ENCODE results near the gene MED12L.

DNA sequence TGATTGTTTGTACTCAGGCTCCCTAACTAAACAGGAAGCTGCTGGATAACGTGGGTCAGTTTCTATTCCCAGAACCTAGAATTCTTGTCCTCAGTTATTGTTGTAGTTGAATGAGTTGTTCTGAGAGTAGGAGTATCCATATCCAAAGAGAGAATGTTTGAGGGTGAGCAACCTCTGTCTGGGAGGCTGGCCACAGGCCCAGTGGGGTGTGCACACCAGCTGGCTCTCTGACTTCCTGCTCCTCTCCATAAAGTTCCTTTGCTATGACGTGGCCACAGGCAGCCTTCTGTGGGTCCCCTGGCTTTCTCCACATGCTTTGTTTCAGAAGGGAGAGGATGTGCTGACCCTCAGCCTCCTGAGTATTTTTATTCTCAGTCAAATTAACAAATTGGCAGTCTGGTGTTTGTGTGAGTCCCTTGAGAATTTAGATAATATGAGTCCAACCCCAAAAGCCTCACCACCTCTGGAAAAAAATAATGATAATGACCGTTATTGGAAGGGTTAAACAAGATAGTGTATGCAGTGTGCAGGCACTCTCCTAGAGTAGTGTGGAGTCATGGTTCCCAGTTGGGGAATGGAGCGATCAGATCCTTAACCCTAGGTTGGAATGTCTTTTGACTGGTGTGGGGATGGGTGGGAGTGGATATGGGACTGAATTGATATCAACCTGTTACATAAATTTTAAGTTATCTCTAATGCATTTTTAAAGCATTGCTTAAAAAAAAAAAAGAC is 47.6 kb upstream of the MED12L start:
- TF ChIP-seq ZFP41 (tag by site-specific recombination; IDR thresholded peaks at IDR 0.05; ENCODE audit: borderline replicate concordance) (no peak), ZBTB8A (tag by site-specific recombination; IDR thresholded peaks at IDR 0.05) (no peak), ZNF585B (tag by site-specific recombination; IDR thresholded peaks at IDR 0.05) (no peak), ZNF404 (tag by site-specific recombination; IDR thresholded peaks at IDR 0.05) (no peak), ZNF473 (tag by site-specific recombination; IDR thresholded peaks at IDR 0.05) (no peak)
- TF ChIP-seq, protein P1, sequence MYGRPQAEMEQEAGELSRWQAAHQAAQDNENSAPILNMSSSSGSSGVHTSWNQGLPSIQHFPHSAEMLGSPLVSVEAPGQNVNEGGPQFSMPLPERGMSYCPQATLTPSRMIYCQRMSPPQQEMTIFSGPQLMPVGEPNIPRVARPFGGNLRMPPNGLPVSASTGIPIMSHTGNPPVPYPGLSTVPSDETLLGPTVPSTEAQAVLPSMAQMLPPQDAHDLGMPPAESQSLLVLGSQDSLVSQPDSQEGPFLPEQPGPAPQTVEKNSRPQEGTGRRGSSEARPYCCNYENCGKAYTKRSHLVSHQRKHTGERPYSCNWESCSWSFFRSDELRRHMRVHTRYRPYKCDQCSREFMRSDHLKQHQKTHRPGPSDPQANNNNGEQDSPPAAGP (tag by site-specific recombination; IDR thresholded peaks at IDR 0.05), result no peak
- TF ChIP-seq, protein P2, sequence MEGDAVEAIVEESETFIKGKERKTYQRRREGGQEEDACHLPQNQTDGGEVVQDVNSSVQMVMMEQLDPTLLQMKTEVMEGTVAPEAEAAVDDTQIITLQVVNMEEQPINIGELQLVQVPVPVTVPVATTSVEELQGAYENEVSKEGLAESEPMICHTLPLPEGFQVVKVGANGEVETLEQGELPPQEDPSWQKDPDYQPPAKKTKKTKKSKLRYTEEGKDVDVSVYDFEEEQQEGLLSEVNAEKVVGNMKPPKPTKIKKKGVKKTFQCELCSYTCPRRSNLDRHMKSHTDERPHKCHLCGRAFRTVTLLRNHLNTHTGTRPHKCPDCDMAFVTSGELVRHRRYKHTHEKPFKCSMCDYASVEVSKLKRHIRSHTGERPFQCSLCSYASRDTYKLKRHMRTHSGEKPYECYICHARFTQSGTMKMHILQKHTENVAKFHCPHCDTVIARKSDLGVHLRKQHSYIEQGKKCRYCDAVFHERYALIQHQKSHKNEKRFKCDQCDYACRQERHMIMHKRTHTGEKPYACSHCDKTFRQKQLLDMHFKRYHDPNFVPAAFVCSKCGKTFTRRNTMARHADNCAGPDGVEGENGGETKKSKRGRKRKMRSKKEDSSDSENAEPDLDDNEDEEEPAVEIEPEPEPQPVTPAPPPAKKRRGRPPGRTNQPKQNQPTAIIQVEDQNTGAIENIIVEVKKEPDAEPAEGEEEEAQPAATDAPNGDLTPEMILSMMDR (tag by site-specific recombination; IDR thresholded peaks at IDR 0.05), result no peak

Data from HEK293 (cell line).